D341Med (cell line): ENCODE measurements around the gene ZNF282.

ENCODE experiments used
- DNase-seq: peaks from one replicate; pipeline ENCODE4 v3.0.0; 2012; ENCODE audit warnings: low spot score

Gene ZNF282

GRCh38 chr7:149195180-149196150 lies at the start of gene ZNF282:
Gene ZNF282 (plus strand): TSS chr7:149195546. CDS start chr7:149195590, 44 bp downstream.
- DNase-seq: peak; percentile 98

GRCh38 chr7:149147072-149147751 lies 48.1 kb upstream of the ZNF282 start, which contains the start of gene ZNF398:
Gene ZNF398 (plus strand): TSS chr7:149147453. CDS start chr7:149147743, 290 bp downstream.
- peak; percentile 98 for DNase-seq

- DNase-seq: peak; percentile 83
Measured at GRCh38 chr7:149147752-149148653, 47.3 kb upstream of the ZNF282 start.

- DNase-seq: no peak
Measured at GRCh38 chr7:149150981-149151380, 44.4 kb upstream of the ZNF282 start.

DNA sequence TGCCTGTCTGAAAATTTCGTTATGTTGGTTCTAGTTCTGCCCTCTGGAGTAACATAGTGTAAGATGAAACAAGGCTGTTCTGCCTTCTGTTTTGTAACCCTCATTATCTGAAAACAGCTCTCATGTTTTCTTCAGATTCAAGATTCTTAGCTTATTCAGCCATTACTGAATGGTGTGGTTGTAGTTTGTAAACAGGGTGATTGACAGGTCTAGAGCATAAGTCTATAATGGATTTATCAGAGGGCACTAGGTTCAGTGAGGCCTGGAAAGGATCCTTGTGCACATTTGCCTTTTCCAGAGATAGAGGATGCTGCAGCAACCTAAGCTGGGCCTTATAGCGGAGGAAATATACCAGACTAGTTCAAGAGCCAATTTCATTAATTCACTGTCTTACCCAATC lies 42.0 kb upstream of the ZNF282 start:
- DNase-seq: no peak

DNA sequence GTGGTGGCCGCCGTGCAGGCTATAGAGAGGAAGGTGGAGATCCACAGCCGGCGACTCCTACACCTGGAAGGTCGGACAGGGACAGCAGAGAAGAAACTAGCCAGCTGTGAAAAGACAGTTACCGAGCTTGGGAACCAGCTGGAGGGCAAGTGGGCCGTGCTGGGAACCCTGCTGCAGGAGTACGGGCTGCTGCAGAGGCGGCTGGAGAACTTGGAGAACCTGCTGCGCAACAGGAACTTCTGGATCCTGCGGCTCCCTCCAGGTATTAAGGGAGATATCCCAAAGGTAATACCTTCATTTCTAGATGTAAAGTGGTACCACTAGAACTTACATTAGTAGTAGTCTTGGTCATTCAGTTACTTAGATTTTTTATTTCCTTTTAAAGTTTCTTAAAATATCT lies 41.3 kb upstream of the ZNF282 start:
- no peak for DNase-seq

DNA sequence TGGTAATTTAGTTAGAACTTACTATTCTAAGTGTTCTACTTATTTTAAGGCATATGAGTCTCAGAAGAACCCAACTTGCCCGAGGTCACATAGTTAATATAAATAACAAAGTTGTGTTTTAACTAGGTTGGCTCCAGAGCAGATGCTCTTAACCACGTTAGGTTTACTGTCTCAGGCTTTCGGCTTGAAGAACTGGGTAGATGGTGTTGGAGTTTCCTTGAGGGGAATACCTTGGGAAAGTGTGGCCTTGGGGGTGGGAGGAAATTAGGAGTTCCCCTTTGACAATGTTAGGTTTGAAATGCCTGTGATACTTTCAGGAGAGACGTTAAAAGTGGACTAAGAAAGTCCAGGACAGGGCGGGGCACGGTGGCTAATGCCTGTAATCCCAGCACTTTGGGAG lies 38.4 kb upstream of the ZNF282 start:
- no peak for DNase-seq

- DNase-seq: no peak
Measured at GRCh38 chr7:149161241-149161848, 34.0 kb upstream of the ZNF282 start.

DNA sequence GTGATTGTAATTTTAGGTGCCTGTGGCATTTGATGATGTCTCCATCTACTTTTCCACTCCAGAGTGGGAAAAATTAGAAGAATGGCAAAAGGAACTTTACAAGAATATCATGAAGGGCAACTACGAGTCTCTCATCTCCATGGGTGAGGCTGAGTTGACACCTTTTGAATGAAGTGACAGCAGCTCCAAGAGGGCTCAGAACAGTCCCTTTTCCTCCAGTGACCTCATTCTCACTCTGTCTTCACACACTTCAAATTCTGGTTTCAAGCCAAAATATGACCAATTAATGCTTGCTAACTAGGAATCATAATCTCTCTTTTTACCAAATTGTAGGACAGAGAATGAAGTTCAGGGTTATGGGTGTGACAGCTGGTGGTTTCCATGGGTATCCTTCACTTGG lies 29.2 kb upstream of the ZNF282 start:
- DNase-seq: no peak

- DNase-seq: no peak
Measured at GRCh38 chr7:149166630-149167352, 28.6 kb upstream of the ZNF282 start.

DNA sequence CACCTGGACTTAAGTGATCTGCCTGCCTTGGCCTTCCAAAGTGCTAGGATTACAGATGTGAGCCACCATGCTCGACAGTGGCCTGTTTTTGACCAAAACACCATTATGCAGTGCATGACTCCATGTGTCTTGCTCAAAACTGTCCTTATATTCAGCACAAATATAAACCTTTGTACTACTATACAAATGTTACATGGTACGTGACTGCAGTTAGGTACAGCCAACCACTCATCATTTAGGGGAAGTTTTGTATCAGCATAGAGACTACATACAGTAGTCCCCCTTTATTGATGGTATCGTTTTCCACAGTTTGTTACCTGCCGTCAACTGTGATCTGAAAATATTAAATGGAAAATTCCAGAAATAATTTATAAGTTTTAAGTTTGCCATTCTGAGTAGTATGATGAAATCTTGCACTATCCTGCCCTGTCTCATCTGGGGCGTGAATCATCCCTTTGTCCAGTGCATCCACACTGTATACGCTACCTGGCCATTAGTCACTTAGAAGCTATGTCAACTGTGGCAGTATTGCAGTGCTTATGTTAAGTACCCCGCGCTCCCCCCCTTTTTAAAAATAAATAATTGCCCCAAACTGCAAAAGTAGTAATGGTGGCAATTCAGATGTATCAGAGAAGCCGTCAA lies 23.3 kb upstream of the ZNF282 start:
- no peak for DNase-seq

- no peak for DNase-seq
Measured at GRCh38 chr7:149172534-149172920, 22.8 kb upstream of the ZNF282 start.

DNA sequence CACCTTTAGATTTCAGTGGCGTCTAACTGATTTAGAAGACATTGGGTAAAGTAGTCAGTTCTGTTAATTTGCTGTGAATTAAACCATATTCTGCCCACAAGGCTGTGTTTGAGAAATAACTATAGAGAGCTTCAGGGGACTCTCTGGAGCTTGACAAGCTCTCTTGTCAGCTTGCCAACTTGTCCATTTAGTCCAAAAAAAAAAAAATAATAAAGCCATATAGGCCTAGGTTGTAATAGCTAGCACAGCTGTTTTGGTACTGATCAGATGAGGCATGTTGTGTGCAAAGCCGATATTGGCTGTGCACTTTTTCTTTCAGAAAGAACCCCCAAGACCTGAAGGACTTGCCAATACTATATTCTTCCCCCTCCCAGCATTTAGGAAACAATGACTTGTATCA lies 20.2 kb upstream of the ZNF282 start:
- no peak for DNase-seq

DNA sequence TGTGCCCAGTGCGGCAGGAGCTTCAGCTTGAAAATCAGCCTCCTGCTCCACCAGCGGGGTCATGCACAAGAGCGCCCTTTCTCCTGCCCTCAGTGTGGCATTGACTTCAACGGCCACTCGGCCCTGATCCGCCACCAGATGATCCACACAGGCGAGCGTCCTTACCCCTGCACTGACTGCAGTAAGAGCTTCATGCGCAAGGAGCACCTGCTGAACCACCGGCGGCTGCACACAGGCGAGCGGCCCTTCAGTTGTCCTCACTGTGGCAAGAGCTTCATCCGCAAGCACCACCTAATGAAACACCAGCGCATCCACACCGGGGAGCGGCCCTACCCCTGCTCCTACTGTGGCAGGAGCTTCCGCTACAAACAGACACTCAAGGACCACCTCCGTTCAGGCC lies 16.1 kb upstream of the ZNF282 start:
- no peak for DNase-seq

DNA sequence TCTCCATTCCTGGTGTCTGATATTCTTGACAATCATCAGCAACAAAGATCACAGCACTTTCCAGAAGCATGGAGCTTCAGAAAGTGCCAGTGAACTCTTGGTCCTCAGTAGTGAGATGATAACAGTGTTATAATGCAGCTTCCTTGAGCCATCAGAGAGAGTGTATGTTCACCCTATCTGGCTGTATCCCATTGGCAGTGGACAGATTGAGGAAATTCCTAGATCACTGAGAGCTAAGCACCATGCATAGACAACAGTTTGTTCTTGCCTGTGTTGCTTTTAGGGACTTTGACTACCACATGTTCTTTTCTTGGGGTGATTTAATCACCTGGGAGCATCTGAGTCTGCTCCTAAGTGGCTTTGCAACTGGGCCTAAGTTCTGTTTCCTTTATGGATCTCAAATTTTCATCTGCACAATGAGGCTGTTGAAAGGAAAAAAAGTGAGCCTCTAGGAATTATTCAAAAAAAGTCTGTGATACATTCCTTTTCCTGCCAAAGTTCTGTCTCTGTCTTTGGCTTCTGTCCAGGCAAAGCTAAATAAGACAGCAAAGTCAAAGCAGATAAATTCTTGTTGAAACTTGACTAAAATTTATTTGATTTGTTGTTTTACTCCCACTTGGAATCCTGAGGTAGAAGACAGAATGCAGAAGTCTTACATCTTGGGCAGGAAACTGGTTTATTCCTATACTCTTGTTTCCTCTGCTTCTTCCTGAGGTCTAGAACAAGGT lies 14.5 kb upstream of the ZNF282 start:
- DNase-seq: no peak

- DNase-seq: no peak
Measured at GRCh38 chr7:149181450-149181790, 13.9 kb upstream of the ZNF282 start.

- no peak for DNase-seq
Measured at GRCh38 chr7:149184274-149184673, 11.1 kb upstream of the ZNF282 start.

DNA sequence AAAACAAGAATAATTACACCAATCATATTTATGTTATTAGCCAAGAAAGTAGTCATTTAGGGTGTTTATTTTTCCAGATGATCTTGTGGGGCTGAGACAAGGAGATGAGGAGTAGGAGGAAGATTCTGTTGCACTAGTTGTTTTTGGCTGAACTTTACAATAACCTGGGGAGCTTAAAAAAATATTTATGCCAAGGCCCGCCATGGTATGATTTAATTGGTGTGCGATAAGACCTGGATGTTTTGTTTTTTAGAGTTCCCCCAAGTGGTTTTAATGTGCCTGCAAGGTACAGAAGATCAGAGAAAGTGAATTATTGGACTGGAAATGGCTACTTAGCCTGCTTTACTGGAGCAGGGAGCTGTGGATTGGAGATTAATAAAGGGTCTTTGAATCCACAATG lies 7.1 kb upstream of the ZNF282 start:
- no peak for DNase-seq

GRCh38 chr7:149188637-149189259 lies 6.6 kb upstream of the ZNF282 start:
- no peak for DNase-seq
